Sigmoid colon (tissue), 4 donors: ENCODE data around the gene OMP.

ENCODE experiments used
- CTCF ChIP-seq, 4 experiments: fragments of 450-650 bp in 3 of 4; fragments of 200-600 bp in 1 of 4; IDR thresholded peaks; one replicate each; pipeline ENCODE4 v1.5.1; 2016 to 2019; ENCODE audit warnings: antibody characterized with exemption in 4 of 4, mild to moderate bottlenecking in 3 of 4, moderate library complexity in 2 of 4
- EP300 ChIP-seq, 4 donors: sonication (generic); formaldehyde crosslinking; IDR thresholded peaks; one replicate each; pipeline ENCODE4 v1.6.1; 2017; ENCODE audit warnings: antibody characterized with exemption in 4 of 4
- POLR2A ChIP-seq, 2 donors: fragments of 450-650 bp; IDR thresholded peaks; one replicate each; pipeline ENCODE4 v1.6.1; 2016; ENCODE audit warnings: antibody characterized with exemption in 2 of 2, mild to moderate bottlenecking in 2 of 2, moderate library complexity in 2 of 2
- POLR2AphosphoS5 ChIP-seq, 4 donors: sonication (generic); formaldehyde crosslinking; IDR thresholded peaks; one replicate each; pipeline ENCODE4 v1.6.1; 2017; ENCODE audit warnings: antibody characterized with exemption in 4 of 4

- TF ChIP-seq CTCF (IDR thresholded peaks at IDR 0.05) (no peak), POLR2A (IDR thresholded peaks at IDR 0.05) (no peak), POLR2AphosphoS5 (IDR thresholded peaks at IDR 0.05) (no peak), EP300 (IDR thresholded peaks at IDR 0.05) (no peak)
These were observed at the start of gene OMP for GRCh38 chr11:77102246-77103210.
